ENCODE results near the gene TBC1D22A. TPM values are rescaled to one million over a fixed set of nuclear protein-coding genes. Genes with fewer than 3 reads are reported as not detected.

TBC1D22A gene
- total RNA-seq, 2 experiments from 2014 or later: 22.3 to 43.9 TPM

DNA sequence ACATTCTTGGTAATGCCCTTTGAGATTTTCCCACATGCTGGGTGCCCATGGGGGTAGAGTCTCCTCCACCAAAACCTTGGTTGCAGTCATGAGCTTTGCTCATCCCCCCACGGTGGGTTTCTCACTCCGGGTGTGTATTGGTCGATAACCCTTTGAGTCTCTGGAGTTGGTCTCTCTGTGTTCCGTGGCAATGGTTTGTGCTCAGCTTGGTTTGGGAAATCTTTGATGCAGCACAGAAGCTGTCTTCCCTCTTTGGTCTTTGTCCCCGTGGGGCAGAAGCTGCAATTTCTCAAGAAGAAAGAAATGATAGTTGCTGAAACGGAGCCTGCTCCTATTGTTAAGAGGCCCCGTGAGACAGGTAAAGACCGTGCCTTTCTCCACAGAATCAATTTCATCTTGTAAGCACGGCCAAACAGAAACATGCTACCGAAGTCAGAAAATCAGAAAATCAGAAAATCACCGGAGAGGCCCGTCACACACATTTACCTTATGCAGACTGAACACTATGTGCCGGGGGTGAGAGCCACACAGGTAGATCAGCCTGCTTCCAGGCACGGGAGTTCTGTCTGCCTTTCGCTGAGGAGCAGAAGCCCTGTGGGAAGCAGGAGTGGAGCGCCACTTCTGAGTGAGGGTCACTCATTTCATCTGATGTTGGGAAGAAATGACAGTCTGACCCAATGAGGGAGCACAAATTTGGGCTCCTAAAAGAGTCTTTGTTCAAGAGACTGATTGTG is 186.1 kb downstream of the TBC1D22A start:
- POLR2A ChIA-PET: no interaction called here

DNA sequence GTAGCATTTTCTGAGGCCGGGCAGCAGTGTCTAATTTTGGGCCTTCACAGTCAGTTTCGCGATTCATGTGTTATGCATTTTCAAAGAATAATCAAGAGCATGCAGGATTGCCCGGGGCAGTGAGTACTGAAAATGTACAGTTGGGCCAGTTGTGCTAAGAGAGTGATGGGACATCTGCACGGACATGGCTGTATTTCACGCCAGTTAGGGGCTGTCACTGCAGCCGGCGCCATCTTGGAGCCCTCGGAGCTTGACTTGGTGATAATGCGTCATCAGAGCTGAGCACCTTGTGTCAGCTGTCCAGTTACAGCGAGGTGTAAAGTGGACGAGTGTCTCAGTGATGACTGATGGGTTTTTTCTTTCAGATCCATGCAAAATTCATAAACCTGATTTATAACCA is 188.9 kb downstream of the TBC1D22A start:
- Histone ChIP-seq H3K9me2 (ENCODE audit: insufficient read depth, low read length) (no peaks in the 10 kb centered on the region), H3K4me2 (ENCODE audit: low read length) (no peak overlapping the region), H3K79me2 (ENCODE audit: insufficient read depth, low read depth, low read length) (no peaks in the 10 kb centered on the region), H3K27ac (ENCODE audit: low read depth, low read length, poor library complexity, severe bottlenecking) (no peak overlapping the region), H3K36me3 (ENCODE audit: insufficient read depth, low read length) (no peaks in the 10 kb centered on the region), H4K20me1 (ENCODE audit: insufficient read depth, low read length) (no peaks in the 10 kb centered on the region), H3K4me1 (ENCODE audit: insufficient read depth, low read length, poor library complexity, severe bottlenecking) (no peaks in the 10 kb centered on the region), H3K9me3 (ENCODE audit: low read length) (no peaks in the 10 kb centered on the region), H3K4me3 (ENCODE audit: low read depth, low read length, poor library complexity, severe bottlenecking) (no peak overlapping the region), H2AFZ (ENCODE audit: low read length) (no peak overlapping the region)
- intact Hi-C loops (cut with micrococcal nuclease; ENCODE audit: unreplicated experiment): no loop called here
- TF ChIP-seq CTCF (conservative IDR thresholded peaks at IDR 0.05; ENCODE audit: low read length): no peak
- no peak for TF ChIP-seq EZH2phosphoT487 (IDR thresholded peaks at IDR 0.05; ENCODE audit: borderline replicate concordance, low read depth, low read length)
- BruUV-seq (replicated peaks): no TSS peak
- no peak for DNase-seq (ENCODE audit: low spot score)
- ChIA-PET POLR2A (no interaction called here), CTCF (ENCODE audit: unreplicated experiment) (no interaction called here)

More for the DNA sequence above, 186.1 kb downstream of the TBC1D22A start:
- Histone ChIP-seq H3K79me2 (ENCODE audit: insufficient read depth, low read depth, low read length) (no peaks in the 10 kb centered on the region), H3K9me3 (ENCODE audit: low read length) (no peaks in the 10 kb centered on the region), H3K4me1 (ENCODE audit: insufficient read depth, low read length, poor library complexity, severe bottlenecking) (no peaks in the 10 kb centered on the region), H3K4me2 (ENCODE audit: low read length) (no peak overlapping the region), H3K36me3 (ENCODE audit: insufficient read depth, low read length) (no peaks in the 10 kb centered on the region), H3K9me2 (ENCODE audit: insufficient read depth, low read length) (no peaks in the 10 kb centered on the region), H3K27ac (ENCODE audit: low read depth, low read length, poor library complexity, severe bottlenecking) (no peak overlapping the region), H4K20me1 (ENCODE audit: insufficient read depth, low read length) (no peaks in the 10 kb centered on the region), H2AFZ (ENCODE audit: low read length) (no peak overlapping the region), H3K4me3 (ENCODE audit: low read depth, low read length, poor library complexity, severe bottlenecking) (no peak overlapping the region)
- intact Hi-C loops (cut with micrococcal nuclease; ENCODE audit: unreplicated experiment): no loop called here
- BruUV-seq (replicated peaks): no TSS peak
- DNase-seq (ENCODE audit: low spot score): no peak
- TF ChIP-seq EZH2phosphoT487 (IDR thresholded peaks at IDR 0.05; ENCODE audit: borderline replicate concordance, low read depth, low read length) (no peak), CTCF (conservative IDR thresholded peaks at IDR 0.05; ENCODE audit: low read length) (no peak)
- CTCF ChIA-PET (ENCODE audit: unreplicated experiment): interaction anchor here (0.6 kb wide), 1 partner anchor 190 kb away, joined by 3 read pairs; no protein-coding TSS in a partner anchor

GRCh38 chr22:46951973-46952372 is 189.5 kb downstream of the TBC1D22A start:
- DNase-seq (ENCODE audit: low spot score): no peak
- ChIA-PET CTCF (ENCODE audit: unreplicated experiment) (no interaction called here), POLR2A (no interaction called here)
- H3K36me3 ChIP-seq (ENCODE audit: insufficient read depth, low read length): no peaks in the 10 kb centered on the region
- TF ChIP-seq EZH2phosphoT487 (IDR thresholded peaks at IDR 0.05; ENCODE audit: borderline replicate concordance, low read depth, low read length) (no peak), CTCF (conservative IDR thresholded peaks at IDR 0.05; ENCODE audit: low read length) (no peak)
- no TSS peak for BruUV-seq (replicated peaks)
- H3K4me1 ChIP-seq (ENCODE audit: insufficient read depth, low read length, poor library complexity, severe bottlenecking): no peaks in the 10 kb centered on the region
- H3K79me2 ChIP-seq (ENCODE audit: insufficient read depth, low read depth, low read length): no peaks in the 10 kb centered on the region
- H3K9me3 ChIP-seq (ENCODE audit: low read length): no peaks in the 10 kb centered on the region
- no peak overlapping the region for H3K4me3 ChIP-seq (ENCODE audit: low read depth, low read length, poor library complexity, severe bottlenecking)
- no peak overlapping the region for H2AFZ ChIP-seq (ENCODE audit: low read length)
- H3K4me2 ChIP-seq (ENCODE audit: low read length): no peak overlapping the region
- H3K9me2 ChIP-seq (ENCODE audit: insufficient read depth, low read length): no peaks in the 10 kb centered on the region
- H3K27ac ChIP-seq (ENCODE audit: low read depth, low read length, poor library complexity, severe bottlenecking): no peak overlapping the region
- intact Hi-C loops (cut with micrococcal nuclease; ENCODE audit: unreplicated experiment): no loop called here
- no peaks in the 10 kb centered on the region for H4K20me1 ChIP-seq (ENCODE audit: insufficient read depth, low read length)

Measured in OCI-LY7 (cell line).